ENCODE data around the gene TMEM91. TPM values are rescaled to one million over a fixed set of nuclear protein-coding genes. Genes with fewer than 3 reads are reported as not detected.

Gene TMEM91
- total and polyA plus RNA-seq, 2 experiments from 2014 or later: 9.3 to 10.6 TPM

GRCh38 chr19:41425174-41426115 is 49.1 kb downstream of the TMEM91 start:
- Mint-ChIP-seq H3K9me3 (no peaks in the 10 kb centered on the region), H3K27ac (no peak overlapping the region), H3K27me3 (ENCODE audit: insufficient read depth, low read depth, poor library complexity) (peaks cover 11% of the 10 kb centered on the region), H3K36me3 (ENCODE audit: low read depth) (peaks cover 7% of the 10 kb centered on the region; the same call in 2 of the 3 replicates), H3K4me1 (peaks cover 18% of the 10 kb centered on the region), H3K4me3 (peak overlapping the region; percentile 36; the same call in 2 of the 3 replicates)
- no peaks in the 10 kb centered on the region for H3K79me2 ChIP-seq (replicated peaks; ENCODE audit: insufficient read depth)
- ATAC-seq (no peak), DNase-seq (ENCODE audit: low spot score) (no peak)
- no peak for TF ChIP-seq EZH2 (IDR thresholded peaks at IDR 0.05; ENCODE audit: low read depth, unreplicated experiment)
- TF ChIP-seq CREB1 (CRISPR knock-in tag; IDR thresholded peaks at IDR 0.05; ENCODE audit: low read depth): no peak
- no peak for TF ChIP-seq ETS1 (IDR thresholded peaks at IDR 0.05)
- TF ChIP-seq CTCF (conservative IDR thresholded peaks at IDR 0.05; ENCODE audit: low read depth in 2 of 2): no peak
- TF ChIP-seq ZNF114 (CRISPR knock-in tag; IDR thresholded peaks at IDR 0.05): no peak
- no peak for TF ChIP-seq REST (IDR thresholded peaks at IDR 0.05; ENCODE audit: unreplicated experiment)
- no peak for TF ChIP-seq POLR2AphosphoS5 (IDR thresholded peaks at IDR 0.05; ENCODE audit: low read depth)
- no peak overlapping the region for H3K27ac ChIP-seq (ENCODE audit: low read depth)
- H3K4me2 ChIP-seq: no peak overlapping the region
- H2AFZ ChIP-seq: no peak overlapping the region
- peaks cover 12% of the 10 kb centered on the region for H3K4me1 ChIP-seq (ENCODE audit: insufficient read depth)
- no peaks in the 10 kb centered on the region for H3K9me2 ChIP-seq (ENCODE audit: insufficient read depth)
- H3K4me3 ChIP-seq: no peak overlapping the region
- H3K36me3 ChIP-seq (ENCODE audit: insufficient read depth): no peaks in the 10 kb centered on the region
- H3K27me3 ChIP-seq (ENCODE audit: insufficient read depth): no peaks in the 10 kb centered on the region
- peaks cover 5% of the 10 kb centered on the region; the same call in 1 of the 2 replicates for H3F3A ChIP-seq (replicated peaks; ENCODE audit: low read depth)
- no peaks in the 10 kb centered on the region for H4K20me1 ChIP-seq (replicated peaks; ENCODE audit: insufficient read depth)

Data from GM23338 (cell line).